Bronchial epithelial cell (primary cell): ENCODE measurements around the gene LRRC8B. TPM values are rescaled to one million over a fixed set of nuclear protein-coding genes. Genes with fewer than 3 reads are reported as not detected.
"Not testable (repeated sequence)": the region's sequence is repeated elsewhere in the genome, so short reads cannot be mapped to it uniquely, and the experiment has no call there.

Experiments
- DNase-seq: peaks from one replicate; pipeline ENCODE4 v3.0.0-alpha.2; 2010; ENCODE audit warnings: low read depth
- FAIRE-seq: peaks from 2 replicates; lab custom pipeline; 2011; peaks lifted over from hg19 to GRCh38; lab: Jason Lieb, UNC
- H3K27me3 ChIP-seq: 2 replicates; pipeline ENCODE4 v1.5.1; 2011; ENCODE audit warnings: low read length; ENCODE audit not compliant: control insufficient read depth, insufficient read depth
- H3K36me3 ChIP-seq: 2 replicates; pipeline ENCODE4 v1.5.1; 2011; ENCODE audit warnings: low read length; ENCODE audit not compliant: control insufficient read depth, insufficient read depth
- H3K4me3 ChIP-seq: 2 replicates; pipeline ENCODE4 v1.5.1; 2011; ENCODE audit warnings: mild to moderate bottlenecking, low read depth, low read length, control low read depth
- CTCF ChIP-seq: IDR thresholded peaks from 2 replicates; pipeline ENCODE4 v1.5.1; 2011; ENCODE audit warnings: mild to moderate bottlenecking, moderate library complexity, low read length, control low read depth, inconsistent platforms; ENCODE audit not compliant: insufficient read depth, severe bottlenecking
- total RNA-seq: library from RNA; depleted of rRNA; stranded (reverse); fragments of >200 nt; gene quantifications from 2 replicates; pipeline ENCODE4 v1.2.1, GENCODE V29; 2014

The LRRC8B gene
- total RNA-seq, 1 donor from 2014 or later = 7.6 TPM

GRCh38 chr1:89539128-89539527 is 14.5 kb downstream of the LRRC8B start:
- H3K4me3 ChIP-seq = no peak overlapping the region
- no peak for DNase-seq
- no peak for TF ChIP-seq CTCF
- no peak for FAIRE-seq
- H3K36me3 ChIP-seq = no peaks in the 10 kb centered on the region
- no peaks in the 10 kb centered on the region for H3K27me3 ChIP-seq

DNA sequence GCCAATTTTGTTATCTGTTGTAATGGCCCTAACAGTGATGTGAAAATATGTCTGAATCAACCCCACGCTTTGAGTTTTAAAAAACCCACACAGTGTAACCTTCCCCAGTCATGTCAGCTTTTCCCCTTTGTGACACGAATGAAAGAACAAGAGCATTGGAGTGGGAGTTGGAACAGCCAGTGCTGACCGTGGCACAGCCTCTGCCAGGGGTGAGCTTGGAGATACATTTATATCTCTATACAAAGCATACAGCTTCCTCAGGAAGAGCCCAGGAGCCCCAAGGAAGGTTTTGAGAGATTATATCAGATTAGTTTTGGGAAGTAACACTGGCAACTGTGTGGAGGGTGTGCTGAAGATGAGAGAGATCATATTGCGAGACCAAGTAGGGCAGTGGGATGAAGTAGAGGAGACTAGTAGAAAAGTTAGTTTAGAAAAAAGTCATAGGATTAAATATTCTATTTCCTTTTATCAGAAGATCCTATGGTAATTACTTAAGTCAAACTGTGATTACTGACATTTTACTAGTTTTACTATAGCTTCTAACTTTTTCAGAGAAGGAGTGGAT is 15.9 kb downstream of the LRRC8B start:
- Histone ChIP-seq H3K27me3 (no peaks in the 10 kb centered on the region), H3K4me3 (no peak overlapping the region), H3K36me3 (no peaks in the 10 kb centered on the region)
- DNase-seq = no peak
- TF ChIP-seq CTCF = no peak
- FAIRE-seq = no peak

DNA sequence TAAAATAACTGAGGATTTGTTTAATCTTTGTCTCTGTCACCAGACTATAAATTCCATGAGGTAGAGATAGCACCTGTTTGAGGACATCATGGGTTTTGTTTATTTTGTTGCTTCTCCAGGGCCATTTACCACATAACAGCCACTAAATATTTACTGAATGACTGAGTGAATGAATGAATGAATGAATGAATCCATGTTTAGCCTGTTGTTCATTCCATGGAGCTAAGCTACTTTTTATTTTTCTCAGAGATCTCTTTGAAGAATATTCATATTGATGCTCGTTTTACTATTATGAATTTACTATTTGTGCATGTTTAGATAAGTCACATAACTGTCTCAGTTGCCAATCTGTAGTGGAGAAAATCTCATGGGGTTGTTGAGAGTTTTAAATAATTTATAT is 17.7 kb downstream of the LRRC8B start:
- FAIRE-seq (no peak), DNase-seq (no peak)
- Histone ChIP-seq H3K27me3 (no peaks in the 10 kb centered on the region), H3K36me3 (no peaks in the 10 kb centered on the region), H3K4me3 (no peak overlapping the region)
- no peak for TF ChIP-seq CTCF

GRCh38 chr1:89543632-89544031 is 19.0 kb downstream of the LRRC8B start:
- not testable (repeated sequence) for DNase-seq, H3K36me3 ChIP-seq, H3K4me3 ChIP-seq, H3K27me3 ChIP-seq, FAIRE-seq

GRCh38 chr1:89545264-89546038 is 20.8 kb downstream of the LRRC8B start:
- Histone ChIP-seq H3K4me3 (no peak overlapping the region), H3K36me3 (no peaks in the 10 kb centered on the region), H3K27me3 (no peaks in the 10 kb centered on the region)
- TF ChIP-seq CTCF = no peak
- DNase-seq (peak; percentile 91), FAIRE-seq (peak; percentile 7)

DNA sequence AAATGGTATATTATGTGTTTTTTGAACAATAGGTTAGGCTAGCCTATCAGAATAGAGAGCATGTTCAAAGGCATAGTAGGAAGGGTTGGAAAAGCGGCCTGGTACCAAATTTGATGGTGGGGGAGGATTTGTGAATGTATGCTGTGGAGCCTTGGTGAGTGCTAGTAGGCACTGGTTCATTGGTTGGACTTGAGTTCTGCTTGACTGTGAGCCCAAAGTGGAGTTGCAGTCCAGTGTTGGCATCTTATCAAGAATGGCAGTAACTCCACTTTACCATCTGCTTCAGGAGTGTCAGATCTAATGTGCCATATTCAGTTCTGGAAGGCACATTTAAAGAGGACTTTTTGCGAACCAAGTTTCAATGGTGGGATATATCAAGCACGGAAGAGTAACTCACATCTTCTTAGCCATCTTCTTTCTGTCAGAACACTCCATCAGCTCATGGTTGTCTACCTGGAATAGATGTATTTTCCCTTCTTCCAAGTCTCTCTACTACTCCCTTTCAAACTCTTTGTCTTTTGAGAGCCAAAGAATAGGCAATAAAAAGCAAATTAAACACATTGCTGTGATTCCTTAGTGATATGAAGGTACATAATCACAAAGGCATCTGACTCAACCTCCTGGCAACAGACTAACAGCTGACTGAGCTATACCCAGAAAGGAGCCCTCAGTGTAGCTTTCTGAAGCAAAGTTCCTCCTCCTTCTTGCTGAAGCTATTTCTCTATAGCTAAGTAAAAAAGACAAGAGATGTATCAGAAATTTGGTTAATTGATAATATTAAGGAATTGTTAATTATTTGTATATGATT is 21.7 kb downstream of the LRRC8B start:
- no peak for TF ChIP-seq CTCF
- Histone ChIP-seq H3K36me3 (no peaks in the 10 kb centered on the region), H3K4me3 (no peak overlapping the region), H3K27me3 (no peaks in the 10 kb centered on the region)
- peak; percentile 76 for DNase-seq
- peak; percentile 79 for FAIRE-seq
